HepG2 (cell line): ENCODE results near the gene CC2D1A. TPM values are rescaled to one million over a fixed set of nuclear protein-coding genes. Genes with fewer than 3 reads are reported as not detected.

Experiments
- ATAC-seq: fragments of 200-7000 bp; cut with Tn5 transposase; 3 replicates; pipeline ENCODE4 v1.9.1; 2020; ENCODE audit warnings: mild to moderate bottlenecking, moderate library complexity
- BruUV-seq: library from RNA; stranded (reverse); fragments of 400-500 nt; replicated peaks from 2 replicates; lab custom pipeline; 2021; lab: Mats Ljungman, UMichigan
- CTCF ChIA-PET: fragments of 300-600 bp; formaldehyde crosslinking; extraction: SDS; loops from one replicate; lab custom pipeline; 2021; ENCODE audit warnings: low total read pairs, inconsistent platforms, low intra/inter-chr PET ratio; lab: Yijun Ruan, JAX
- POLR2A ChIA-PET: fragments of 350-600 bp; sonication (Branson Sonifier 250); formaldehyde crosslinking; loops from one replicate; lab custom pipeline; 2020; ENCODE audit warnings: antibody characterized with exemption, inconsistent platforms; lab: Yijun Ruan, JAX
- DNase-seq: peaks from one replicate; pipeline ENCODE4 v3.0.0-alpha.2; 2015; ENCODE audit warnings: low spot score
- FAIRE-seq: peaks from 3 replicates; lab custom pipeline; 2011; peaks lifted over from hg19 to GRCh38; lab: Jason Lieb, UNC
- H2AFZ ChIP-seq: one replicate; pipeline ENCODE4 v1.6.1; 2011; ENCODE audit warnings: low read length, inconsistent platforms
- H3K27ac ChIP-seq: fragments of 300-600 bp; 3 replicates; pipeline ENCODE4 v1.8.0; 2011; ENCODE audit warnings: mixed run types, mild to moderate bottlenecking, mixed read lengths, low read length, inconsistent platforms; ENCODE audit not compliant: insufficient read depth; ENCODE audit errors: extremely low read length
- H3K27me3 ChIP-seq, 2 experiments: fragments of 200-600 bp in 1 of 2; 2 replicates in 1 of 2; 3 replicates in 1 of 2; pipeline versions ENCODE4 v1.6.0 to v1.8.0; 2011; ENCODE audit warnings: low read length in 2 of 2, mild to moderate bottlenecking in 2 of 2, moderate library complexity in 2 of 2, inconsistent platforms in 1 of 2; ENCODE audit not compliant: insufficient read depth in 2 of 2, control insufficient read depth in 1 of 2
- H3K36me3 ChIP-seq, 2 experiments: fragments of 200-600 bp in 1 of 2; replicated peaks in 1 of 2; 2 replicates in 1 of 2; 3 replicates in 1 of 2; pipeline versions ENCODE4 v1.5.1 to v1.8.0; 2011; ENCODE audit warnings: low read length in 2 of 2, inconsistent platforms in 1 of 2; ENCODE audit not compliant: insufficient read depth in 2 of 2, control insufficient read depth in 1 of 2
- H3K4me1 ChIP-seq: 2 replicates; pipeline ENCODE4 v1.5.1; 2012; ENCODE audit warnings: low read length, inconsistent platforms; ENCODE audit not compliant: insufficient read depth
- H3K4me2 ChIP-seq: 2 replicates; pipeline ENCODE4 v1.6.0; 2011; ENCODE audit warnings: low read depth, low read length, inconsistent platforms
- H3K4me3 ChIP-seq, 3 experiments: fragments of 200-600 bp in 1 of 3; sonication (generic), shearing (Covaris generic) in 1 of 3; replicated peaks in 1 of 3; 2 replicates each; pipeline ENCODE4 v1.5.1; 2011 to 2016; ENCODE audit warnings: low read length in 3 of 3, inconsistent platforms in 2 of 3, low read depth in 2 of 3, mild to moderate bottlenecking in 2 of 3, control low read depth in 1 of 3, mixed read lengths in 1 of 3; ENCODE audit not compliant: insufficient read depth in 1 of 3
- H3K79me2 ChIP-seq: one replicate; pipeline ENCODE4 v1.6.1; 2011; ENCODE audit warnings: low read length, inconsistent platforms; ENCODE audit not compliant: insufficient read depth
- H3K9ac ChIP-seq: 2 replicates; pipeline ENCODE4 v1.6.0; 2011; ENCODE audit warnings: mild to moderate bottlenecking, low read depth, low read length, inconsistent platforms; ENCODE audit not compliant: insufficient read depth
- H3K9me3 ChIP-seq: 2 replicates; pipeline ENCODE4 v1.5.1; 2012; ENCODE audit warnings: mild to moderate bottlenecking, low read length
- H4K20me1 ChIP-seq: 2 replicates; pipeline ENCODE4 v1.6.0; 2011; ENCODE audit warnings: inconsistent platforms, mild to moderate bottlenecking, low read length, moderate library complexity; ENCODE audit not compliant: insufficient read depth
- BRF2 ChIP-seq: sonication (generic); formaldehyde crosslinking; IDR thresholded peaks from 2 replicates; pipeline ENCODE4 v1.8.1; 2022; ENCODE audit warnings: mild to moderate bottlenecking, missing genetic modification reagents
- SALL2 ChIP-seq: sonication (generic); formaldehyde crosslinking; IDR thresholded peaks from 2 replicates; pipeline ENCODE4 v1.8.1; 2023; ENCODE audit warnings: mild to moderate bottlenecking, missing genetic modification reagents, inconsistent platforms
- ZNF468 ChIP-seq: sonication (generic); formaldehyde crosslinking; IDR thresholded peaks from 2 replicates; pipeline ENCODE4 v1.8.0; 2022; ENCODE audit warnings: mild to moderate bottlenecking, moderate library complexity, missing genetic modification reagents
- WGBS: methylation state at CpG from one replicate; pipeline ENCODE4 v1.1.6; 2017; ENCODE audit warnings: low lambda C conversion rate; 5-methylcytosine and 5-hydroxymethylcytosine counted together
- in situ Hi-C: cut with HindIII; loops from 2 replicates; pipeline ENCODE4 v1.10.0; 2017; ENCODE audit warnings: low pct_unique_long_range_greater_than_20kb; ENCODE audit not compliant: extremely low pct_ligation_motif_present
- intact Hi-C: fragments of 100-400 bp; cut with micrococcal nuclease; formaldehyde crosslinking; loops from one replicate; pipeline ENCODE4 v1.10.0; 2022; ENCODE audit not compliant: unreplicated experiment
- polyA plus RNA-seq, 8 experiments: library from polyadenylated mRNA; depleted of rRNA in 3 of 8; stranded (reverse) in 7 of 8; unstranded in 1 of 8; fragments of >200 nt; fragmentation: Illumina TruSeq in 4 of 8; extraction: Trizol in 4 of 8; gene quantifications; 2 replicates each; pipeline versions ENCODE4 v1.2.1 to v1.2.3, GENCODE V29; 2011 to 2016; ENCODE audit warnings: low read depth in 4 of 8, missing spikeins in 1 of 8, mixed read lengths in 1 of 8; ENCODE audit not compliant: insufficient read depth in 1 of 8
- total RNA-seq, 5 experiments: library from RNA; depleted of rRNA; stranded (reverse); fragments of >200 nt; fragmentation: Illumina TruSeq; extraction: Trizol; gene quantifications; 2 replicates each; pipeline ENCODE4 v1.2.3, GENCODE V29; 2016; ENCODE audit warnings: low read depth in 1 of 5
- TF ChIP-seq, protein P1 (sequence below): sonication (generic); formaldehyde crosslinking; IDR thresholded peaks from 2 replicates; pipeline ENCODE4 v1.4.0; 2020; ENCODE audit warnings: missing genetic modification reagents

The CC2D1A gene
- total and polyA plus RNA-seq, 2 of the 13 experiments (the other 11 are each of a cell fraction or from before 2014, with no cell fraction given) = 9.7 to 11.5 TPM

GRCh38 chr19:13965926-13966683 lies 60.1 kb downstream of the CC2D1A start:
- Histone ChIP-seq H3K79me2 (no peaks in the 10 kb centered on the region), H2AFZ (no peak overlapping the region), H3K9me3 (no peaks in the 10 kb centered on the region), H3K27ac (no peak overlapping the region), H3K4me1 (no peaks in the 10 kb centered on the region), H3K4me2 (no peak overlapping the region), H4K20me1 (no peaks in the 10 kb centered on the region), H3K36me3 (peaks cover 10 to 35% of the 10 kb centered on the region in 2 experiments), H3K4me3 (no peak overlapping the region), H3K9ac (no peak overlapping the region), H3K27me3 (no peaks in the 10 kb centered on the region)
- WGBS = 97% methylated on average over 10 of the region's 20 CpGs
- TF ChIP-seq, protein P1, sequence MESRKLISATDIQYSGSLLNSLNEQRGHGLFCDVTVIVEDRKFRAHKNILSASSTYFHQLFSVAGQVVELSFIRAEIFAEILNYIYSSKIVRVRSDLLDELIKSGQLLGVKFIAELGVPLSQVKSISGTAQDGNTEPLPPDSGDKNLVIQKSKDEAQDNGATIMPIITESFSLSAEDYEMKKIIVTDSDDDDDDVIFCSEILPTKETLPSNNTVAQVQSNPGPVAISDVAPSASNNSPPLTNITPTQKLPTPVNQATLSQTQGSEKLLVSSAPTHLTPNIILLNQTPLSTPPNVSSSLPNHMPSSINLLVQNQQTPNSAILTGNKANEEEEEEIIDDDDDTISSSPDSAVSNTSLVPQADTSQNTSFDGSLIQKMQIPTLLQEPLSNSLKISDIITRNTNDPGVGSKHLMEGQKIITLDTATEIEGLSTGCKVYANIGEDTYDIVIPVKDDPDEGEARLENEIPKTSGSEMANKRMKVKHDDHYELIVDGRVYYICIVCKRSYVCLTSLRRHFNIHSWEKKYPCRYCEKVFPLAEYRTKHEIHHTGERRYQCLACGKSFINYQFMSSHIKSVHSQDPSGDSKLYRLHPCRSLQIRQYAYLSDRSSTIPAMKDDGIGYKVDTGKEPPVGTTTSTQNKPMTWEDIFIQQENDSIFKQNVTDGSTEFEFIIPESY (CRISPR knock-in tag) = peak; percentile 58; the same call in 1 of the 2 replicates
- no peak for TF ChIP-seq ZNF468 (CRISPR knock-in tag)
- TF ChIP-seq SALL2 = no peak
- TF ChIP-seq BRF2 = no peak
- intact Hi-C loops (no loop called here), in situ Hi-C loops (no loop called here)
- CTCF ChIA-PET = no interaction called here
- no peak for FAIRE-seq
- BruUV-seq = no TSS peak
- no peak for ATAC-seq
- POLR2A ChIA-PET = no interaction called here
- no peak for DNase-seq
